Measurements from ENCODE around the gene SMIM27.

Gene SMIM27

DNA sequence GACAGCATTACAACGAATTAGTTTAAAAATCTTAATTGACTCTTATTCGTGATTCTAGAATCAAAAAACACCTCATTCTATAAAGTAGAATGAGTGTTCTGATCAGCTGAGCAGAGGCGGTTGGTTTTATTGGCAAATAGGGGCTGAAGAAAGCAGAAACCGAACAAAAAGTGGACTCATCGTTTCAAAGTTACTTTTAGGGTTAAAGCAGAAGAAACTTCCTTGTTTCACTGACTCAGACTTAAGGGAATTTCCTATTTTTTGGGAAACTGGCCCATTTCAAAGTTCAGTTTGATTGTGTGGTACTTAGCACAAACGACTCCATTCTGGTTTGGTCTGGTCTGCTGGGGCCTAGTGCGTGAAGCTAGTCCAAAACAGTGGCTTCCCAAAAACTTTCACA, 21.7 kb downstream of the SMIM27 start:
- Histone ChIP-seq H3K79me2 (ENCODE audit: insufficient read depth, low read length) (peaks cover 21% of the 10 kb centered on the region), H3K4me3 (ENCODE audit: low read depth, low read length, poor library complexity, severe bottlenecking) (no peak overlapping the region), H3K27me3 (ENCODE audit: insufficient read depth, low read length) (no peaks in the 10 kb centered on the region; the same call in 1 of the 2 replicates), H3K4me2 (ENCODE audit: low read length) (peak overlapping the region; percentile 85; the same call in 1 of the 2 replicates), H3K9me2 (ENCODE audit: low read depth, low read length) (no peaks in the 10 kb centered on the region), H2AFZ (ENCODE audit: low read length) (0 out of 2 replicates have a peak overlapping the region, but pooled peaks have one; percentile 24), H4K20me1 (ENCODE audit: insufficient read depth, low read length) (no peaks in the 10 kb centered on the region), H3K9ac (ENCODE audit: low read length) (no peak overlapping the region), H3K27ac (ENCODE audit: low read depth, low read length, poor library complexity, severe bottlenecking) (no peak overlapping the region), H3K36me3 (ENCODE audit: insufficient read depth, low read length) (peaks cover 9% of the 10 kb centered on the region; the same call in 1 of the 2 replicates), H3K9me3 (ENCODE audit: low read length) (no peaks in the 10 kb centered on the region), H3K4me1 (ENCODE audit: insufficient read depth, low read length, severe bottlenecking) (peaks cover 27% of the 10 kb centered on the region), H3F3A (ENCODE audit: insufficient read depth, low read length) (no peaks in the 10 kb centered on the region)
- no peak for TF ChIP-seq EZH2 (IDR thresholded peaks at IDR 0.05; ENCODE audit: borderline replicate concordance, low read length)
- TF ChIP-seq, protein P1, sequence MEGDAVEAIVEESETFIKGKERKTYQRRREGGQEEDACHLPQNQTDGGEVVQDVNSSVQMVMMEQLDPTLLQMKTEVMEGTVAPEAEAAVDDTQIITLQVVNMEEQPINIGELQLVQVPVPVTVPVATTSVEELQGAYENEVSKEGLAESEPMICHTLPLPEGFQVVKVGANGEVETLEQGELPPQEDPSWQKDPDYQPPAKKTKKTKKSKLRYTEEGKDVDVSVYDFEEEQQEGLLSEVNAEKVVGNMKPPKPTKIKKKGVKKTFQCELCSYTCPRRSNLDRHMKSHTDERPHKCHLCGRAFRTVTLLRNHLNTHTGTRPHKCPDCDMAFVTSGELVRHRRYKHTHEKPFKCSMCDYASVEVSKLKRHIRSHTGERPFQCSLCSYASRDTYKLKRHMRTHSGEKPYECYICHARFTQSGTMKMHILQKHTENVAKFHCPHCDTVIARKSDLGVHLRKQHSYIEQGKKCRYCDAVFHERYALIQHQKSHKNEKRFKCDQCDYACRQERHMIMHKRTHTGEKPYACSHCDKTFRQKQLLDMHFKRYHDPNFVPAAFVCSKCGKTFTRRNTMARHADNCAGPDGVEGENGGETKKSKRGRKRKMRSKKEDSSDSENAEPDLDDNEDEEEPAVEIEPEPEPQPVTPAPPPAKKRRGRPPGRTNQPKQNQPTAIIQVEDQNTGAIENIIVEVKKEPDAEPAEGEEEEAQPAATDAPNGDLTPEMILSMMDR (IDR thresholded peaks at IDR 0.05; ENCODE audit: low read length) = no peak

DNA sequence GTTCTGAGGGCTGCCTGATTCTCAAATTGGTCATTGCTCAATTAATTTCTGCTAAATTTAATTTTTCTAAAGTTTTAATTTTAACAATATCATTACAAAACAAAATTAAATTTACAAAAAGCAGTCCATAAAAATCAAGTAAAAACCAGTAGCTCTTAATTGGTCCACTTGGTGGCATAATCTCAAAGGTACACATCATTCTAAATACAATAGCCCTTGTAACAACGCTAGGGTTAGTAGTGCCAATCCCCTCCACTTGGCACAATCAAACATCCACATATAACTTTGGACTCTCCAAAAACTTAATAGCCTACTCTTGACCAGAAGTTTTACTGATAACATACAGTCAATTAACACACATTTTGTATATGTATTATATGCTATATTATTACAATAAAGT, 22.7 kb downstream of the SMIM27 start:
- no peaks in the 10 kb centered on the region for H3K9me3 ChIP-seq (ENCODE audit: low read length)
- no peaks in the 10 kb centered on the region; the same call in 1 of the 2 replicates for H3K27me3 ChIP-seq (ENCODE audit: insufficient read depth, low read length)
- H3F3A ChIP-seq (ENCODE audit: insufficient read depth, low read length) = no peaks in the 10 kb centered on the region
- H2AFZ ChIP-seq (ENCODE audit: low read length) = 0 out of 2 replicates have a peak overlapping the region, but pooled peaks have one; percentile 59
- no peak overlapping the region for H3K27ac ChIP-seq (ENCODE audit: low read depth, low read length, poor library complexity, severe bottlenecking)
- H3K4me3 ChIP-seq (ENCODE audit: low read depth, low read length, poor library complexity, severe bottlenecking) = no peak overlapping the region
- no peak overlapping the region for H3K9ac ChIP-seq (ENCODE audit: low read length)
- H3K36me3 ChIP-seq (ENCODE audit: insufficient read depth, low read length) = peaks cover 9% of the 10 kb centered on the region; the same call in 1 of the 2 replicates
- no peaks in the 10 kb centered on the region for H3K9me2 ChIP-seq (ENCODE audit: low read depth, low read length)
- no peaks in the 10 kb centered on the region for H4K20me1 ChIP-seq (ENCODE audit: insufficient read depth, low read length)
- no peak overlapping the region for H3K4me2 ChIP-seq (ENCODE audit: low read length)
- H3K79me2 ChIP-seq (ENCODE audit: insufficient read depth, low read length) = peaks cover 21% of the 10 kb centered on the region
- TF ChIP-seq, protein P1 (IDR thresholded peaks at IDR 0.05; ENCODE audit: low read length) = 0 out of 2 replicates have a peak, but pooled peaks have one; percentile 12
- TF ChIP-seq EZH2 (IDR thresholded peaks at IDR 0.05; ENCODE audit: borderline replicate concordance, low read length) = no peak
- H3K4me1 ChIP-seq (ENCODE audit: insufficient read depth, low read length, severe bottlenecking) = peaks cover 27% of the 10 kb centered on the region

DNA sequence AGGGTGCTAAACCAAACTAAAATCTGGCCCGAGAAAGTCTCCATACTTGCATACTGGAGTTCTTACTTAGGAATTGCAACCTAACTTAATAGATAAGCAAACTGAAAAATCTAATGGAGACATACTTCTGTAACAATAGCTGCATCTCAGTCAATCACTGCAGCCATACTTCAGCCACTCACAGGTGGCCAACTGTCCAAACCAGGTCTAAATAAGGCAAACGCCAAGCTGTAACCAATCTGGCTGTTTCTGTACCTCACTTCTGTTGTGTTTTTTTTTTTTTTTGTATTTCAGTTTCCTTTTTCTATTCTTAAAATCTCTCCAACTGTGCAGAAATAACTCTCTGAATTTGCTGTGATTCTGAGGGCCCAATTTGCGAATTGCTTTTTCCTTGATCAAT, 25.2 kb downstream of the SMIM27 start:
- no peaks in the 10 kb centered on the region; the same call in 1 of the 2 replicates for H3K27me3 ChIP-seq (ENCODE audit: insufficient read depth, low read length)
- no peaks in the 10 kb centered on the region for H4K20me1 ChIP-seq (ENCODE audit: insufficient read depth, low read length)
- H3K9me3 ChIP-seq (ENCODE audit: low read length) = no peaks in the 10 kb centered on the region
- no peaks in the 10 kb centered on the region for H3K36me3 ChIP-seq (ENCODE audit: insufficient read depth, low read length)
- TF ChIP-seq, protein P1 (IDR thresholded peaks at IDR 0.05; ENCODE audit: low read length) = no peak
- no peak for TF ChIP-seq EZH2 (IDR thresholded peaks at IDR 0.05; ENCODE audit: borderline replicate concordance, low read length)
- no peak overlapping the region for H3K27ac ChIP-seq (ENCODE audit: low read depth, low read length, poor library complexity, severe bottlenecking)
- H3K9ac ChIP-seq (ENCODE audit: low read length) = no peak overlapping the region
- peaks cover 7% of the 10 kb centered on the region for H3K4me1 ChIP-seq (ENCODE audit: insufficient read depth, low read length, severe bottlenecking)
- no peaks in the 10 kb centered on the region for H3K9me2 ChIP-seq (ENCODE audit: low read depth, low read length)
- H3K4me2 ChIP-seq (ENCODE audit: low read length) = no peak overlapping the region
- H3F3A ChIP-seq (ENCODE audit: insufficient read depth, low read length) = no peaks in the 10 kb centered on the region
- H3K79me2 ChIP-seq (ENCODE audit: insufficient read depth, low read length) = no peaks in the 10 kb centered on the region; the same call in 1 of the 2 replicates
- no peak overlapping the region for H2AFZ ChIP-seq (ENCODE audit: low read length)
- H3K4me3 ChIP-seq (ENCODE audit: low read depth, low read length, poor library complexity, severe bottlenecking) = no peak overlapping the region
